ENCODE measurements around the gene PROSER3. TPM values are rescaled to one million over a fixed set of nuclear protein-coding genes. Genes with fewer than 3 reads are reported as not detected.

The PROSER3 gene
- total and polyA plus RNA-seq, 12 donors = 4.4 to 27.3 (median 11.0) TPM

DNA sequence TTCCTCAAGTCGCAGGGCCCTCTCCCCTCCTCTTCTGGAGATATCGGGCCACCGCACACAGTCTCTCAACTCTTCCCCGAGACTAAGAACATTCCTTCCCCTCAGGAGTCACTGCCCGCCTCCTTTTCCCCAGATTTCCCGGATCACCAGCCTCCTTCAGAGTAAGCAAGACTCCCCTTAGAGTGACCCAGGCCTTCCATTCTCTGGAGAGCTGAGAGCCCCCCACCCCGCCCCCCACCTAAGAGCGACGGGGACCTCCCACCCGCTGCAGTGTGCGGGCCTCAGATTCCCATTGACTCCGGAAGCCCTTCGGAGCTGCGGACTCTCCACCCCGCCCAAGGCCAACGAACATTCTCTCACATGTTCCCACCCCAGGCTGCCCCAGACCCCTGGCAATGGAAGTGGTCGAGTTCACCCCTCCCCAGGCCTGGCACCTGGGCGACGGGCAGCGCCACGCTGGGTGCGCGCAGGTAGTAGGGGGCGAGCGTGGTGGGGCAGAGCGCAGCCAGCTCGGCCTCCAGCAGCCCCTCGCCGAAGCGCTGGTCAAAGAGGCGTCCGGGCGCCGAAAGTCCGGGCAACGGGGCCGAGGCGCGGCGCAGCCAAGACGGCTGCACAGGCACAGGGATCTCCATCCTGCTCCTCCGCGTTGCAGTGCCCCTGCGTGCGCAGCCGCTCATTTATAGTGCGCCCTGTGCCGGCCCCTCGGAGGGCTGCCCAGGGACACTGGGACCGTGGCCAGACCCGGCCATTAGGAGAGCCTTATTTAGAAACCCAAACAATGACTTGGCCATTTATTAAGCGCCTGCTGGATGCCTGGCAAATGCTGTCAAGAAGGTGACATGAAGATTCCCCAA, 1.4 kb upstream of the PROSER3 start, which contains the start of gene HSPB6:
Gene HSPB6, minus strand, starts transcription at position 653 of the 854 bp plus-strand sequence. Its CDS starts 21 bp downstream, at position 632.
- H3K27ac ChIP-seq = peak within 1 kb of the TSS; percentile 91 to 97 (median 96)
- peak; percentile 71 to 74 for TF ChIP-seq POLR2A (IDR thresholded peaks at IDR 0.05)
- TF ChIP-seq, protein P1, sequence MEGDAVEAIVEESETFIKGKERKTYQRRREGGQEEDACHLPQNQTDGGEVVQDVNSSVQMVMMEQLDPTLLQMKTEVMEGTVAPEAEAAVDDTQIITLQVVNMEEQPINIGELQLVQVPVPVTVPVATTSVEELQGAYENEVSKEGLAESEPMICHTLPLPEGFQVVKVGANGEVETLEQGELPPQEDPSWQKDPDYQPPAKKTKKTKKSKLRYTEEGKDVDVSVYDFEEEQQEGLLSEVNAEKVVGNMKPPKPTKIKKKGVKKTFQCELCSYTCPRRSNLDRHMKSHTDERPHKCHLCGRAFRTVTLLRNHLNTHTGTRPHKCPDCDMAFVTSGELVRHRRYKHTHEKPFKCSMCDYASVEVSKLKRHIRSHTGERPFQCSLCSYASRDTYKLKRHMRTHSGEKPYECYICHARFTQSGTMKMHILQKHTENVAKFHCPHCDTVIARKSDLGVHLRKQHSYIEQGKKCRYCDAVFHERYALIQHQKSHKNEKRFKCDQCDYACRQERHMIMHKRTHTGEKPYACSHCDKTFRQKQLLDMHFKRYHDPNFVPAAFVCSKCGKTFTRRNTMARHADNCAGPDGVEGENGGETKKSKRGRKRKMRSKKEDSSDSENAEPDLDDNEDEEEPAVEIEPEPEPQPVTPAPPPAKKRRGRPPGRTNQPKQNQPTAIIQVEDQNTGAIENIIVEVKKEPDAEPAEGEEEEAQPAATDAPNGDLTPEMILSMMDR (IDR thresholded peaks at IDR 0.05) = no peak
- DNase-seq = peak; percentile 72 to 84 (median 76)
- peak within 1 kb of the TSS in 2 of 4 donors; percentile 23 to 79 for H3K4me3 ChIP-seq
- H3K9me3 ChIP-seq (replicated peaks in 1 of 3) = no peaks in the 10 kb centered on the region
- H3K4me1 ChIP-seq (replicated peaks in 1 of 2) = peaks cover 33 to 35% of the 10 kb centered on the region in 2 donors
- peaks cover 0 to 24% of the 10 kb centered on the region in 2 donors for H3K36me3 ChIP-seq (replicated peaks in 1 of 2)
- intact Hi-C loops (cut with DNase I) = no loop called here
- 3 to 6% (median 3%) methylated on average over 7 to 52 of the region's 52 CpGs for WGBS, 4 donors
- H3K27me3 ChIP-seq = no peaks in the 10 kb centered on the region

DNA sequence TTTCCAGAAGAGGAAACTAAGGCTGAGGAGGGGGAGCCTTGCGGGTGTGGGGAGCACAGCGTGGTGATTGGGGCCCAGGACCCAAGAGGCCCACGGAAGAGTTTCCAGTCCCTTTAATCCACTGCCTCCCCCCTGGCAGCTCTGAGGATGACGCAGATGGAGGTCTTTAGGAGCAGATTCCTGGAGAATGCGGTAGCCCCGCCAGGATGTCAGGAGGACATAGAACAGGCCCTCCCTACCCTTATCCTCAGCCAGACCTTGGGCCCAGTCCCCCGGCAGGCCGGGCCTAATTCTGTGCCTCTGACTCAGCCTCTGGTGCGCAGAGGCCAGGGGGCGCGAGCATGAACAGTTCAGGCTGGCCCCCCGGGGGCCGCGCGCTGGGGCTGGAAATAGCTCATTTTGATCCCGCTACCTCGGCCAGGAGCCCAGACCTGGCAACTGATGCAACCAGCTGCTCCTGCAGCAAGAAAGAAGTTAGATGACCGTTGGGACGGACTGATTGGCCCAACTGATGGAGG, 686 bp upstream of the PROSER3 start:
- intact Hi-C loops (cut with DNase I) = no loop called here
- peaks cover 33 to 35% of the 10 kb centered on the region in 2 donors for H3K4me1 ChIP-seq (replicated peaks in 1 of 2)
- H3K36me3 ChIP-seq (replicated peaks in 1 of 2) = peaks cover 0 to 27% of the 10 kb centered on the region in 2 donors
- H3K9me3 ChIP-seq (replicated peaks in 1 of 3) = no peaks in the 10 kb centered on the region
- TF ChIP-seq, protein P1 (IDR thresholded peaks at IDR 0.05) = no peak
- peak in 1 of 2 donors; percentile 46 for TF ChIP-seq POLR2A (IDR thresholded peaks at IDR 0.05)
- WGBS, 4 donors = 2 to 11% (median 7%) methylated on average over 5 to 19 of the region's 19 CpGs
- no peaks in the 10 kb centered on the region for H3K27me3 ChIP-seq
- DNase-seq = peak; percentile 73 to 92 (median 88)
- H3K27ac ChIP-seq = peak overlapping the region; percentile 91 to 97 (median 96)
- peak overlapping the region in 2 of 4 donors; percentile 11 to 79 for H3K4me3 ChIP-seq

DNA sequence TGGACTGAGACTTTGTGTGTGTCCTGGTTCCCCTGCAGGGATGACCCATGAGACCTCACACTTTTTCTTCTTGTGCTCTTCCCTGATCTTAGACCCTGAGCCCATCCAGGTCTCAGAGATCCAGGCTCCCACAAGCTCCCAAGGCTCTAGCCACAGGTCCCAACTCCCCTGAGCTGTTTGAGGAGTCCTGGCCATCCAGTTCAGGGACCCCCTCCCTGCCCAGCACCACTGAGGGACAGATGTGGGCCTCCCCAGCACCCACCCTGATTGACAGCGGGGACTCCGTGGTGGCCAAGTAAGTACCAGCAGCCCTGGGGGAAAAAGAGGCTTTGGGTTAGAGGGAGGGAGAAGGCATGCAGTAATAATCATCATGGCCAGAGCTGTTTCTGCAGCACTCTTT, 1.7 kb downstream of the PROSER3 start:
- Histone ChIP-seq H3K27ac (no peak overlapping the region), H3K4me3 (no peak overlapping the region), H3K27me3 (no peaks in the 10 kb centered on the region), H3K4me1 (replicated peaks in 1 of 2) (peaks cover 32 to 35% of the 10 kb centered on the region in 2 donors), H3K36me3 (replicated peaks in 1 of 2) (peaks cover 0 to 19% of the 10 kb centered on the region in 2 donors), H3K9me3 (replicated peaks in 1 of 3) (no peaks in the 10 kb centered on the region)
- peak in 1 of 7 donors; percentile 18 for DNase-seq
- intact Hi-C loops (cut with DNase I) = no loop called here
- no peak for TF ChIP-seq POLR2A (IDR thresholded peaks at IDR 0.05)
- TF ChIP-seq, protein P1 (IDR thresholded peaks at IDR 0.05) = no peak
- 86 to 100% (median 90%) methylated on average over 2 of the region's 2 CpGs for whole genome bisulfite sequencing, 4 donors

DNA sequence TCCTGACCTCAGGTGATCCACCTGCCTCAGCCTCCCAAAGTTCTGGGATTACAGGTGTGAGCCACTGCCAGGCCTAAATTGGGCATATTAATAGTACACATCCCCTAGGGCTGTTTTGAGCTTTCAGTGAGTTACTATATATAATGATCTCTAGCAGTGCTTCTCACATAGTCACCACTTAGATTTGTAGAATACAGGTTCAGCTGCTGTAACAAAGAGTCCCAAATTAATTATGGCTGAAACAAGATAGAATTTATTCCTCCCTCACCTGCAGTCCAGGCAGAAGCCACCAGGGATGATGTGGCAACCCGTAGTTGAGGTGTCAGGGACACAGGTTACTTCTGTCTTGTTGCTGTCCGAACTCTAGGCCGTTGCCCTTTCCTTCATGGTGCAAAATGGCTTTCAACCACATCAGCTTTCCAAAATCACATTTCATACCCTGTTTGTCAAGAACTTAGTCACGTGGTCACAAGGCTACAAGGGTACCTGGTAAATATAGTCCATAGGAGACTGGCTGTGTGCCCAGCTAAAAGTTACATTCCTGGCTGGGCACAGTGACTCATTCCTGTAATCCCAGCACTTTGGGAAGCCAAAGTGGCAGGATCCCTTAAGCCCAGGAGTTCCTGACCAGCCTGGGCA, 2.9 kb downstream of the PROSER3 start:
- WGBS, 4 donors = 79 to 92% (median 81%) methylated on average over 4 of the region's 4 CpGs
- Histone ChIP-seq H3K4me3 (no peak overlapping the region), H3K4me1 (replicated peaks in 1 of 2) (peaks cover 24 to 32% of the 10 kb centered on the region in 2 donors), H3K9me3 (replicated peaks in 1 of 3) (no peaks in the 10 kb centered on the region), H3K27ac (no peak overlapping the region), H3K36me3 (replicated peaks in 1 of 2) (peaks cover 0 to 19% of the 10 kb centered on the region in 2 donors), H3K27me3 (no peaks in the 10 kb centered on the region)
- TF ChIP-seq POLR2A (IDR thresholded peaks at IDR 0.05) = no peak
- TF ChIP-seq, protein P1 (IDR thresholded peaks at IDR 0.05) = no peak
- intact Hi-C loops (cut with DNase I) = no loop called here
- peak in 1 of 7 donors; percentile 44 for DNase-seq

Measured in adrenal gland (tissue), 12 donors.